Thyroid gland (tissue), 4 donors: Measurements from ENCODE around the gene DAB2IP.

ENCODE experiments used
- POLR2A ChIP-seq, 2 donors: fragments of 450-650 bp; IDR thresholded peaks; one replicate each; pipeline ENCODE4 v1.6.1; 2017; ENCODE audit warnings: antibody characterized with exemption in 2 of 2, mild to moderate bottlenecking in 2 of 2, moderate library complexity in 1 of 2
- TF ChIP-seq, protein P1 (sequence below), 6 experiments: fragments of 200-600 bp in 3 of 6; fragments of 450-650 bp in 3 of 6; sonication (generic) in 3 of 6; IDR thresholded peaks; one replicate each; pipeline ENCODE4 v1.5.1; 2016 to 2019; ENCODE audit warnings: antibody characterized with exemption in 6 of 6, mild to moderate bottlenecking in 2 of 6, inconsistent platforms in 1 of 6, moderate library complexity in 1 of 6

DNA sequence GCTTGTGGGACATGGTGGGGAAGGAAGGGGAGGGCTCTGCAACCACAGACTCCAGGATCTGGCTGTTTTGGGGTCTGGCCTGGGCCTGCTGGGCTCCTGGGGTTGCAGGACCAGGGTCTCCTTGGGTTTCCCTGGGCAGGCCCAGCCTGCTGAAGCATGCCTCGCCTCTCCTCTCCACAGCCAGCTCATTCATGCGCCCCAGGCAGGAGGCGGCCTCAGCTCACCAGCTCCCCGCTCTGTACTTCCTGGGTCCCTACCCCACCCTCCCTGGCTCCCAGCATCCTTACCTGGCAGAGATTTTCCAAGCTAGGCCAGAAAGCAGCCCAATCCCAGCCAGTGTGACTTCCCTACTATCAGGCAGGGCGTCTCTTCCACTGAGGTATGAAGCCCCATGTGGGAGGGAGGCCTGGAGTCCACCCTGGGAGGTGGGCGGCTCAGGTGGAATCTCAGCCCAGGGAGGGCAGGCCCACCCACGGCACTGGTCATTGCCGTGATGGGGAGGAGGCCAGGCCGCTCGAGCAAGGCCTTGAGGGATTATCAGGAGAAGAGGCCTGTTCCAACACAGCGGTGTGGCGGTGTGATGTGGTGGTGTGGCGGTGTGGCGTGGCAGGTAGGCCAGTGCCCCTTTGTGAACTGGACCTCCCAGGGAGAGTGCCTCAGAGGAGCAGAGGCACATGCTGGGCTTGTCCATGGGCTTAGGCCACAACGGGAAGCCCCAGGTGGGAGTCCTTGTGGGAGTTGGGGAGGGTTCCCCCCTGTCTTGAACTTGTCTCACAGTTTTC is 103.4 kb downstream of the DAB2IP start:
- TF ChIP-seq, protein P1, sequence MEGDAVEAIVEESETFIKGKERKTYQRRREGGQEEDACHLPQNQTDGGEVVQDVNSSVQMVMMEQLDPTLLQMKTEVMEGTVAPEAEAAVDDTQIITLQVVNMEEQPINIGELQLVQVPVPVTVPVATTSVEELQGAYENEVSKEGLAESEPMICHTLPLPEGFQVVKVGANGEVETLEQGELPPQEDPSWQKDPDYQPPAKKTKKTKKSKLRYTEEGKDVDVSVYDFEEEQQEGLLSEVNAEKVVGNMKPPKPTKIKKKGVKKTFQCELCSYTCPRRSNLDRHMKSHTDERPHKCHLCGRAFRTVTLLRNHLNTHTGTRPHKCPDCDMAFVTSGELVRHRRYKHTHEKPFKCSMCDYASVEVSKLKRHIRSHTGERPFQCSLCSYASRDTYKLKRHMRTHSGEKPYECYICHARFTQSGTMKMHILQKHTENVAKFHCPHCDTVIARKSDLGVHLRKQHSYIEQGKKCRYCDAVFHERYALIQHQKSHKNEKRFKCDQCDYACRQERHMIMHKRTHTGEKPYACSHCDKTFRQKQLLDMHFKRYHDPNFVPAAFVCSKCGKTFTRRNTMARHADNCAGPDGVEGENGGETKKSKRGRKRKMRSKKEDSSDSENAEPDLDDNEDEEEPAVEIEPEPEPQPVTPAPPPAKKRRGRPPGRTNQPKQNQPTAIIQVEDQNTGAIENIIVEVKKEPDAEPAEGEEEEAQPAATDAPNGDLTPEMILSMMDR (IDR thresholded peaks at IDR 0.05), result no peak
- no peak for TF ChIP-seq POLR2A (IDR thresholded peaks at IDR 0.05)
